Stimulated activated CD8-positive, alpha-beta memory T cell treated with anti-CD3 and anti-CD28 coated beads, Interleukin-15, amount 100 ng/mL, for 1 hour (primary cell): ENCODE data around the gene PTPRU.
"Not testable (repeated sequence)": the region's sequence is repeated elsewhere in the genome, so short reads cannot be mapped to it uniquely, and the experiment has no call there.

Experiments
- DNase-seq: peaks from one replicate; pipeline ENCODE4 v3.0.0-alpha.2; 2020; ENCODE audit warnings: low read depth

The PTPRU gene

DNA sequence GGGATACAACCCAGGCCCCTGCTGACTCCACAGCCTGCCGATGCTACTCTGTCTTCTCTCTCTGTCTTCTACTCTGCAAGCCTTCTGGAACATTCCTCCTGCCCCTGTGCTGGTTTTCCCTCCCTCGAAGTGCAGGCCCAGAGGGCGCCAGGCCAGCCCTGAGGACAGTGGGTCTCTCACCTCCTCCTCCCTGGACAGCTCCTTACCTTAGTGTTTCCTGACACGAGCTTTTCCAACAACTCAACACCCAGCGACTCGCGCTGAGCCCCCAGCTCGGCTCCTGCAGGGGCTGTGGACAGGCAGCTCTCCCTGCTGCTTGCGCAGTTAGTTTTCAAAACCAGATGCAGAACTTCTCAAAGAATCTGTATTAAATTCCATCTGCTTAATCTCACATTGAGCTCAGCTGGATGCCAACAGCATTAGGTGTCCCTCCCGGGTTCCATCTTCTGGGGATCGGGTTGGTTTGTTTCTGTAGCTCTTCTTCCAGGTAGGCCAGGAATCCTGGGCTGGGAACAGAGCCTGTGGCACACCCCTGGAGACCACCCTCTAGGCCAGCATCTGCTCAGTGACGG is 54.2 kb downstream of the PTPRU start:
- no peak for DNase-seq

GRCh38 chr1:29291756-29292155 is 55.4 kb downstream of the PTPRU start:
- DNase-seq: no peak

DNA sequence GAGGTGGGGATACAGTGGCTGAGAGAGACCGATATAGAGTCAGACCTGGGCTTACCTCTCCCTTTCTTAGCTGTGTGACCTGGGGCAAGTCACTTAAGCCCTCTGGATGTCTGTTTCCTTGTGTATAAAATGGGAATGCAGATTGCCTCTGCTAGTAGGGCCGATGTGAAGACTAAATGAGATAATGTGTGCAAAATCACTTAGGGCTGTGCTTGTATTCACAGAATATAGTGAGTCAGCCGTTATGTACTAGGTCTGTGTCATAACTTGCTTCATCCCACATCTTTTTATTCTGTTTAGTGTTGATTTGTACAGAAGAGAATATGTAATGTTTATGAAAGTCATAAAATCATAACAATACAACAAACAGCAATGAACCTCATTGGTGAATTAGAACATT is 56.0 kb downstream of the PTPRU start:
- DNase-seq: no peak

GRCh38 chr1:29297450-29297849 is 61.1 kb downstream of the PTPRU start:
- no peak for DNase-seq

DNA sequence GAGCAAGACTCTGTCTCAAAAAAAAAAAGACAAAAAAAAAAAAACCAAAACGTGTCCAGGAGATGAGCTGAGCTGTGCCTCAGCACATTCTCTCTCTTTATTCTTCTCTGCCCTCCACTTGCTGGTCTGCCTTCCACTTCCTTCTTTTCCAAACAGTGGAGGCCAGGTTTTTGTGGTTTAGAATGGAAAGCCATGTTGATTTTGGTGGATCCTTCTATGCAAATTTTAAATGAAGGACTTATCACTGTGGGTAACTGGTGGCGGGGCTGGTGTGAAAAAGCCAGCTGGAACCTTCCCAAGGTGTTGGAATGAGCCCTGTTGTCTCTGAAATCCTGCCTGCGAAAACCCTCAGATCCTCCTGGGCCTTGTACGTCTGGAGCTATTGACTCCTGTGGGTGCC is 61.9 kb downstream of the PTPRU start:
- no peak for DNase-seq

GRCh38 chr1:29299446-29299845 is 63.1 kb downstream of the PTPRU start:
- no peak for DNase-seq

GRCh38 chr1:29301732-29302131 is 65.4 kb downstream of the PTPRU start:
- not testable (repeated sequence) for DNase-seq

- no peak for DNase-seq
Observed at GRCh38 chr1:29303201-29304024, 67.1 kb downstream of the PTPRU start.

- no peak for DNase-seq
Observed at GRCh38 chr1:29304025-29304684, 67.8 kb downstream of the PTPRU start.

DNA sequence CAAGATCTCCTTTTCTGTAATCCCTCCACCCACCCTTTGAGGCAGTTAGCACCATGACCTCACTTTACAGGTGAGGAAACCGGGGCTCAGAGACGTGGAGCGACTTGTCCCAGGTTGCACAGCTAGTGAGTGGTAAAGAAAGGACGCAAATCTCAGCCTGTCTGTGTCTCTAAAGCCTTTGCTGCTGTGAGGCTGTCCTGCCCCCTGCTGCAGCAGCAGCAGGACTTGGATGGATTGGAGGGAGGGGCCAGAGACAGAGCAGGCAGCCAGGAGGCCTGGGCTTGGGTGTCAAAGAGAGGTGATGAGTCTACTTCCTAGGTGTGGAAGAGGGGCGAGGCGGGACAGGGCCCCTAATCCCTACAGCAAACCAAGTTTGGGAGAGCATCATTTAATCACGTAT is 69.6 kb downstream of the PTPRU start:
- DNase-seq: no peak

GRCh38 chr1:29306471-29307140 is 70.3 kb downstream of the PTPRU start:
- no peak for DNase-seq

DNA sequence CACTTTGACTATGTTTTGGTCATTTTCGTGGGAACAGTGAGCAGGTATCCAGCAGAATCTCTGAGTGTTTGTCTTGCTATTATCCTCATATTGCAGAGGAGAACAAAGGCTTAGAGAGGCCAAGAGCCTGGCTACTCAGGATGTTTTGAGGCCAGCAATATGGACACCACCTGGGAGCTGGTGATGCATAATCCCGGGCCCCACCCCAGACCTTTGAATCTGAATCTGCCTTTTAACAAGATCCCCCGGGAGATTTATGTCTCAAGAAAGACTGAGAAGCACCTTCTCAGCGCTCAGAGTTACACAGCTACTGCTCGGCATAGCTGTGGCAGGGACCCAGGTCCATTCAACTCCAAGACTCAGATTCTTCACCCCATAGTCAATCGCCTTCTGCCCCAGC is 72.8 kb downstream of the PTPRU start:
- DNase-seq: no peak

GRCh38 chr1:29309621-29310020 is 73.3 kb downstream of the PTPRU start:
- no peak for DNase-seq

GRCh38 chr1:29310616-29311180 is 74.4 kb downstream of the PTPRU start:
- no peak for DNase-seq

DNA sequence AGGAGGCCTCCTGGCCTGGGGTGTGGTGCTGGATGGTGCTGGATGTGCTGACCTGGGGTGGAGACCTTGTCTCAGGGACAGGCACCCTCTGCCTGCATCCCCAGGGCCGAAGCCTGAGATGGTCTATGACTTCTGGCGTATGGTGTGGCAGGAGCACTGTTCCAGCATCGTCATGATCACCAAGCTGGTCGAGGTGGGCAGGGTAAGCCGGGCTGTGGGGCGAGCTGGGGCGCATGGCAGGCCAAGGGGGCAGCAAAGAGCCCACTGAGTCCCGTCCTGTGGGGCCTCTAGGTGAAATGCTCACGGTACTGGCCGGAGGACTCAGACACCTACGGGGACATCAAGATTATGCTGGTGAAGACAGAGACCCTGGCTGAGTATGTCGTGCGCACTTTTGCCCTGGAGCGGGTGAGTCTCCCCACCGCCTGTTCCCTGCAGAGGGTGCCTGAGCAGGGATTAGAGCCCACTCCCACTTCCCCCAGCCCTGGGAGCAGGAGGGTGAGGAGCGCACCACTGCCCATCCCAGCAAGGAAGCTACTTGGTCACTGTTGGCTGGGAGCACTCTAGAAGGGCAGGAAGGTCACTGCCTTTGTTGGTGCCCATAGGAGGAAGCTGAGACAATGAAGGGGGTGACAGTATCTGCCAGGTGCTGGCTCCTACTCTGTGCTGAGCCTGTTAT is 75.2 kb downstream of the PTPRU start:
- DNase-seq: no peak

DNA sequence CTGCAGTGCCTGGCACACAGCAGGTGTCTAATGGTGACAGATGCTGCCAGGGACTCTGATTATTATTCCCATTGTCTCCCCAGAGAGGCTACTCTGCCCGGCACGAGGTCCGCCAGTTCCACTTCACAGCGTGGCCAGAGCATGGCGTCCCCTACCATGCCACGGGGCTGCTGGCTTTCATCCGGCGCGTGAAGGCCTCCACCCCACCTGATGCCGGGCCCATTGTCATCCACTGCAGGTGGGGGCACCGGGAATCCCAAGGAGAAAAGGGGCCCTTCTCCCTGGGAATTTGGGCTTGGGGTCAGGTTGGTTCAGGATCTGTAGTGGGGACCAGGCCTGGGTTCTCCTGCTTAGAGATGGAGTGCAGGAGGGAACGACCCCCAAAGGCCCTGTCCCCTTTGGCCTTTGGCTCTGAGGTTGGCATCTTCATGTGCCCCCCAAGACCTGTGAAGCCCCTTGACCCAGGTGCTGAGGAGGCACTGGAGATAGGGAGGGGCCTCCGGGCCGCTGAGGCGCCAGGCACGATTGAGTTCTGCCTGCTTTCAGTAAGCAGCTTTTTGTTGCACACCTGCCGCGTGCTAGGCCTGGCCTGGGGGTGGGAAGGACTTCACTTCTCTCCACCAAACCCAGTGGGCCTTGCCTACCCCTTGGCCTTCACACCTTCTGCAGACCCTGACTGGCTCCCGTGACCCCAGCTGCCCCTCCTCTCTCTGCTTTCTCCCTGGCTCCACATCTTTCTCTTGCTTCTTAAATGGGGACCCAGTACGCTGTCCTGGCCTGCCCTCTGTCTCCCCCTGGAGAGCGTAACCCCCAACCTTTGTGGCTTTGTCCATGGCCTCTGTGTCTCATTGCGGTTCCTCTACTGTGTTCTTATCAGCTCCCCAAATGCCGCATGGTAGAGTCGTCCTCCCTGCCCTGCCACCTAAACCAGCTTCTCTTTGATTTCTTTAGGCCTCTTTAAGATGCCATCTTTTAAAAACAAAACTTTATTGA is 76.4 kb downstream of the PTPRU start:
- DNase-seq: no peak

- DNase-seq: not testable (repeated sequence)
Observed at GRCh38 chr1:29314685-29315084, 78.4 kb downstream of the PTPRU start.

DNA sequence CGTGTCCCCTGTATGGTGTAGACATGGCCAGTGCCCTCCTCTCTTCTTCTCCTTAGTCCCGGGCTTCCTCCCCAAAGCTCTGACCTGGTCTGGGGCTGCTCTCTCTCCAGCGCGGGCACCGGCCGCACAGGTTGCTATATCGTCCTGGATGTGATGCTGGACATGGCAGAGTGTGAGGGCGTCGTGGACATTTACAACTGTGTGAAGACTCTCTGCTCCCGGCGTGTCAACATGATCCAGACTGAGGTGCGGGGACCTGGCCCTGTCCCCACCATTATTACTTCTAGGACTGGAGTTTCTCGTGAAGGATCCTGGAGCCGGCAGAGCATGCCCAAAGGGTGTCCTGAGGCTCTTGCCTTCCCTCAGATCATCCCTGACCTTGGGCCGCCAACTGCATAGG is 78.9 kb downstream of the PTPRU start:
- no peak for DNase-seq

GRCh38 chr1:29315876-29316275 is 79.6 kb downstream of the PTPRU start:
- no peak for DNase-seq

- DNase-seq: no peak
Observed at GRCh38 chr1:29317063-29317915, 81.0 kb downstream of the PTPRU start.
